GM12891 (cell line): ENCODE measurements around the gene YPEL2.

Experiments
- DNase-seq: peaks from one replicate; pipeline ENCODE4 v3.0.0; 2011; ENCODE audit warnings: low spot score; ENCODE audit not compliant: insufficient read length
- FAIRE-seq: peaks from 2 replicates; lab custom pipeline; 2011; peaks lifted over from hg19 to GRCh38; lab: Jason Lieb, UNC
- PAX5 ChIP-seq: IDR thresholded peaks from 2 replicates; pipeline ENCODE4 v1.6.1; 2011; ENCODE audit warnings: low read length, moderate library complexity, mild to moderate bottlenecking; ENCODE audit not compliant: insufficient read depth, severe bottlenecking
- POLR2A ChIP-seq: IDR thresholded peaks from 2 replicates; pipeline ENCODE4 v1.6.1; 2011; ENCODE audit warnings: low read depth, low read length, control low read depth
- POLR2AphosphoS5 ChIP-seq: IDR thresholded peaks from 2 replicates; pipeline ENCODE4 v1.6.1; 2011; ENCODE audit warnings: low read depth, low read length, control low read depth
- POU2F2 ChIP-seq: IDR thresholded peaks from 2 replicates; pipeline ENCODE4 v1.6.1; 2011; ENCODE audit warnings: low read depth, mild to moderate bottlenecking, control low read depth, low read length, moderate library complexity
- SPI1 ChIP-seq: IDR thresholded peaks from 2 replicates; pipeline ENCODE4 v1.6.1; 2011; ENCODE audit warnings: low read depth, low read length, control low read depth
- TAF1 ChIP-seq: IDR thresholded peaks from 2 replicates; pipeline ENCODE4 v1.6.1; 2011; ENCODE audit warnings: low read depth, low read length, control low read depth

YPEL2 gene

GRCh38 chr17:59338498-59338897 is 7.0 kb downstream of the YPEL2 start:
- DNase-seq (no peak), FAIRE-seq (no peak)

GRCh38 chr17:59341922-59342321 is 10.5 kb downstream of the YPEL2 start:
- DNase-seq (no peak), FAIRE-seq (no peak)
- no peak for TF ChIP-seq SPI1
- TF ChIP-seq POLR2AphosphoS5: no peak
- no peak for TF ChIP-seq POLR2A
- TF ChIP-seq POU2F2: no peak
- no peak for TF ChIP-seq PAX5
- TF ChIP-seq TAF1: no peak

More at GRCh38 chr17:59338498-59338897, 7.0 kb downstream of the YPEL2 start:
- TF ChIP-seq POLR2A (no peak), SPI1 (no peak), TAF1 (no peak), POLR2AphosphoS5 (no peak), POU2F2 (no peak), PAX5 (no peak)

DNA sequence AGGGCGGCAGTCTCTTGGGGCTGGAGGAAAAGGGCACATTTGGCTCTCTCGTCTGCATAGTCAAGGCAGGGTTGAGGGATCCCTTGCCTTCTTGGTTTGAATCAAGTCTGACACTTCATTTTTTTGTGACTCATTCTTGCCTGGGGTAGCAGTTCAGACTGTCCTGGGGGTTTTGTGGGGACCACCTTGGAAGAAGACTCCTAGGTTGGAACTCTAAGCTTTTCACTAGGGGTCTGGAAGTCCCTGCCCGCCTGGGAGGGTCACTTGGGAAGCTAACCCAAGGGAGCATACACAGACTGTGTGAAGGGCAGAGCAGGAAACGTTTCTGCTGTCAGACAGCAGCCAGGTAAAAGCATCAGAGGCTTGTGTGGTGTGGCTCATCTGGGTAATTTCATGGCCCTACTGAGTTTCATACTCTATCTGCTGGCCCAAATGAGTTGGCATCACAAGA is 11.3 kb downstream of the YPEL2 start:
- FAIRE-seq (no peak), DNase-seq (no peak)
- TF ChIP-seq POLR2A (no peak), TAF1 (no peak), SPI1 (no peak), POLR2AphosphoS5 (no peak), PAX5 (no peak), POU2F2 (no peak)

DNA sequence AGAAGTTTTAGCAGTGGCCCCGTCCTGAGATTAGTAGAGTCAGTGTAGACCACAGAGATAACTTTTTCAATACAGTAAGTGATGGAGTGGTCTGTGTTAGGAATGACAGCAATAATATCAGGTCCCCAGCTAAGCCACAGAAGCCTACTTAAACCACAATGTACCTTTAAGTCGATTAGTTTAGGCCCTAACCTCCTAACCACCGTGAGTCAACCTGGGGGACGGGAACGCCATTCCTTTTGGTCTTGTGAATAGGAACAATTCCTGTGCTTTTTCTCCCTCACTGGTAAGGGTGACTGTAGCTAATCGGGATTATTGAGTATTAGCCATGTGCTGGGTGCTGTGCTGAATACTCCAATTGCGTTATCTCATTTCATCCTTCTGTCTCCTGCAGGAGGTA is 14.0 kb downstream of the YPEL2 start:
- FAIRE-seq: no peak
- TF ChIP-seq SPI1 (no peak), POU2F2 (no peak), POLR2AphosphoS5 (no peak), TAF1 (no peak), PAX5 (no peak), POLR2A (no peak)
- DNase-seq: no peak

DNA sequence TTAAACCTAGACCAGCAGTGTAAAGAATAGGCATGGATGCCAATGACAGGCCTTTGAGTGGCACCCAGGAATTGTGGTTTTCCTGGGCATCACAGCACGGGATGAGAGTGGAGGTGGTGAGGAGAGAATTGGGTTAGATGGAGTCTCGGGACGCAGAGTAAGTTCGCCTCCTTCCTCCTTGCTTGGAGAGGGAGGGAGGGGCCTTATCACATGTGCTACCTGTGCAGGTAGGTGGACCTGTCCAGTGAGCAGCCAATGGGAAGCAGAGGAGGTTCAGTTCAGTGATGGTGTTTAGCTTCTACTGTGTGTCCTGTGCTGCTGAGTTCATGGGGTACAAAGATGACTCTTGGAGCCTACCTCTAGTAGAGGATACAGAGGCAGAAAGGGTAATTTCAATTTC is 14.9 kb downstream of the YPEL2 start:
- FAIRE-seq: no peak
- TF ChIP-seq POLR2A (no peak), SPI1 (no peak), TAF1 (no peak), POU2F2 (no peak), PAX5 (no peak), POLR2AphosphoS5 (no peak)
- no peak for DNase-seq

- DNase-seq (no peak), FAIRE-seq (no peak)
- TF ChIP-seq TAF1 (no peak), POLR2A (no peak), POLR2AphosphoS5 (no peak), PAX5 (no peak), SPI1 (no peak), POU2F2 (no peak)
Measured at GRCh38 chr17:59346876-59347407, 15.5 kb downstream of the YPEL2 start.

- TF ChIP-seq POU2F2: no peak
- TF ChIP-seq SPI1: no peak
- no peak for TF ChIP-seq TAF1
- TF ChIP-seq PAX5: no peak
- no peak for TF ChIP-seq POLR2A
- no peak for TF ChIP-seq POLR2AphosphoS5
- DNase-seq (no peak), FAIRE-seq (no peak)
Measured at GRCh38 chr17:59347975-59348391, 16.5 kb downstream of the YPEL2 start.

- FAIRE-seq (no peak), DNase-seq (no peak)
- TF ChIP-seq SPI1 (no peak), POLR2A (no peak), PAX5 (no peak), POLR2AphosphoS5 (no peak), POU2F2 (no peak), TAF1 (no peak)
Measured at GRCh38 chr17:59349178-59349577, 17.7 kb downstream of the YPEL2 start.

- TF ChIP-seq POU2F2 (no peak), SPI1 (no peak), TAF1 (no peak), POLR2AphosphoS5 (no peak), POLR2A (no peak)
- FAIRE-seq: no peak
Measured at GRCh38 chr17:59353106-59353854, 21.8 kb downstream of the YPEL2 start.

More at GRCh38 chr17:59353106-59353854, 21.8 kb downstream of the YPEL2 start:
- DNase-seq: no peak
